D721Med (cell line): ENCODE results near the gene HOXB4.

Experiments
- DNase-seq: peaks from one replicate; pipeline ENCODE4 v3.0.0; 2011; ENCODE audit warnings: low spot score; ENCODE audit not compliant: insufficient read length
- FAIRE-seq: peaks from 2 replicates; lab custom pipeline; 2011; peaks lifted over from hg19 to GRCh38; lab: Jason Lieb, UNC
- TF ChIP-seq, protein P1 (sequence below): IDR thresholded peaks from 2 replicates; pipeline ENCODE4 v1.5.1; 2012; ENCODE audit warnings: mild to moderate bottlenecking, control low read depth; ENCODE audit not compliant: insufficient read depth; ENCODE audit errors: missing control alignments

Gene HOXB4

DNA sequence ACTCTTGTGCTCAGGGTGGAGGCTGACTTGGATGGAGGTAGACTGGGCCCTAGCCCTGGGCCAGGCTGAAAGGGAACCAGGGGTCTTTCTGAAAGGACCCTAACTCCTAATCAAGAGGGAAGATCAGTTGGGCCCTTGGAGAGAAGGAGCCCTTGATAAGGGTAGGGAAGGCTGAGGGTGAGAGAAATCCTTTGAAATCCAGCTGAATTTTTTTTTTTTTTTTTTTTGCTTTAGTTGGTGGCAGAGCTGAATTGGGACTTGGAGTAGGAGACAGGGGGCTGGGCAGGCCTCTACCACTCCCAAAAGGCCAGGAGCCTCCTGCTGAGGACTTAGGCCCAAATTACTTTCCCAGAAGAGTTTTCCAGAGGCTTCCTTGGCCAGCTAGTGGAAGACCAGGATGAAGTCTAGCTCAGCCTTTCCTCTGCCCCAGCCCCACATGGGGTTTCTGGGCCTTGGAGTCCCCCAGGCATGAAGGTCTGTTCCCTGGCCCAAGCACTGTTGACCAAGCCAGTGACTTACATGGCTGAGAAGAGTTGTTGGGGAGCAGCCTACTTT, 12.5 kb upstream of the HOXB4 start:
- no peak for FAIRE-seq
- no peak for DNase-seq
- TF ChIP-seq, protein P1, sequence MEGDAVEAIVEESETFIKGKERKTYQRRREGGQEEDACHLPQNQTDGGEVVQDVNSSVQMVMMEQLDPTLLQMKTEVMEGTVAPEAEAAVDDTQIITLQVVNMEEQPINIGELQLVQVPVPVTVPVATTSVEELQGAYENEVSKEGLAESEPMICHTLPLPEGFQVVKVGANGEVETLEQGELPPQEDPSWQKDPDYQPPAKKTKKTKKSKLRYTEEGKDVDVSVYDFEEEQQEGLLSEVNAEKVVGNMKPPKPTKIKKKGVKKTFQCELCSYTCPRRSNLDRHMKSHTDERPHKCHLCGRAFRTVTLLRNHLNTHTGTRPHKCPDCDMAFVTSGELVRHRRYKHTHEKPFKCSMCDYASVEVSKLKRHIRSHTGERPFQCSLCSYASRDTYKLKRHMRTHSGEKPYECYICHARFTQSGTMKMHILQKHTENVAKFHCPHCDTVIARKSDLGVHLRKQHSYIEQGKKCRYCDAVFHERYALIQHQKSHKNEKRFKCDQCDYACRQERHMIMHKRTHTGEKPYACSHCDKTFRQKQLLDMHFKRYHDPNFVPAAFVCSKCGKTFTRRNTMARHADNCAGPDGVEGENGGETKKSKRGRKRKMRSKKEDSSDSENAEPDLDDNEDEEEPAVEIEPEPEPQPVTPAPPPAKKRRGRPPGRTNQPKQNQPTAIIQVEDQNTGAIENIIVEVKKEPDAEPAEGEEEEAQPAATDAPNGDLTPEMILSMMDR = no peak

- no peak for FAIRE-seq
- no peak for DNase-seq
- TF ChIP-seq, protein P1 = no peak
Measured at GRCh38 chr17:48589831-48590606, 11.9 kb upstream of the HOXB4 start, which contains the start of gene HOXB3. TSS of gene HOXB3 (minus strand) at chr17:48590241. CDS start at chr17:48552474, 37,767 bp downstream.

DNA sequence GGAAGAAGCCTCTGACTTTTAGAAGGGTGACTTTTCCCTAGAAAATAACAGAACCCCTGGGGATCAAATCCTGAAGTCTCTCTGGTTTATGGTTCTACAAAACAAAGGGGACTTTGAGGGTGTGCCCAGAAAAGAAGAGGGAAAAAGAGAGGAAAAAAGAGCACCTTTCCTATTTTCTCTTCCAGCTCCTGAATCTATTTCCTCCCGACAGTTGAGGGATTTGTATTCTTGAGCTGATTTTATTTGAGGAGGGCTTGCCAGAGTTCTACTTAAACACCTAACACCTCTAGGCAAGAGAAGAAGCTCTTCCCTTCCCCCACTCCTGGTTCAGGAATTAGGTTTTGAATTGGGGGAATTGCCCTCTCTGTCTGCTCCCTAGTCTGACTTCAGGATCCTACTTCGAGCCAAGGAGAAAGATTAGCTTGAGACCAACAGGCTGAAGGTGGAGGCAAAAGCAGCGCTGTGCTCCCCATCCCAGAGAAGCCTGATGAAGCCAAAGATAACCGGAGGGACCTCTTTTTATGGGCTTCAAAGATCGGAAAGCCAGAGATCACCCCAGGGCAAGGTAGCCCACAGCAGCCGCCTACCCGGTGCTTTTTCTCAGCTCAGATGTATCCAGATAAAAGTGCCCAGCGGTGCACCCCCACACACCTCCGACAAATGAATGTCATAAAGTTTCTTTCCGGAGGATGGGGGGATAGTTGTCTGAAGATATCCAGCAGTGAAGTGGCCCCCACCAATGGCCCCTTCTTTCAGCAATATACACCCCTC, 11.1 kb upstream of the HOXB4 start:
- TF ChIP-seq, protein P1 = no peak
- DNase-seq (no peak), FAIRE-seq (no peak)

DNA sequence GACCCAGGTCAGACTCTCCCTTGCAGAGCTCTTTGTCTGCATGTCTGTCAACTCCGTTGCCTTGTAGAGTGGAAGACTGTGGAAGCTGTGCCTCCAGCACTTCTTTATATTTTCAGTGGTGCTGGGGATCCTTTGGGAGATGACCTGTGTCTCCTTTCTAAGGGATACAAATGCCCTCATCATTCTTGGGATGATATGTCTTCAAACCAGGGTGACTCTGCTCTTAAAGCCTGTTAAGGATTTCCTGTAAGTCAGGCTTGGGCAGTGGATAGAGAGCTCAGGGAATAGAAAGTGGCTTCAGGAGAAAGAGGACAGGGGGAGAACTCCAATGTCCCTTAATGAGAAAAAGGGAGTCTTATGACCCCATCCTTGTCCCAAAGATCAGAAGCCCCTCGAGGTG, 10.4 kb upstream of the HOXB4 start:
- TF ChIP-seq, protein P1 = no peak
- DNase-seq (no peak), FAIRE-seq (no peak)

DNA sequence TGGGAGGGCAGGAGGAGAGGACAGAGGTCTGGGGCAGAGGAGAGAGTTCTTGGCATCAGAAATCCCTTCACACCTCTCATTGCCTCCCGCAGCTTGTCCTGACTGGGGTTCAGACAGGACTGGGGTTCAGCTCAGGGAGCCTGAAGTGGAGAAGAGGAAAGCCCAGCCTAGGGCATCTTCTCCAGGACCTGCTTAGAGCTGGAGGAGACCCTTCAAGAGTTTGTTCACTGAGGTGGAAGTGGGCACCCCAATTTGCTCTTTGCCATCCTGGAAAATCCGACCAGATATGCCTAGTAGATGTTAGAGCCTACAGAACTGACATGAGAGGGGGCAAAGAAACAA, 9.9 kb upstream of the HOXB4 start:
- TF ChIP-seq, protein P1 = no peak
- FAIRE-seq (no peak), DNase-seq (no peak)

GRCh38 chr17:48587276-48588073, 9.3 kb upstream of the HOXB4 start:
- FAIRE-seq = no peak
- TF ChIP-seq, protein P1 = no peak
- no peak for DNase-seq
